Measurements from ENCODE around the gene DPH1.

The DPH1 gene

DNA sequence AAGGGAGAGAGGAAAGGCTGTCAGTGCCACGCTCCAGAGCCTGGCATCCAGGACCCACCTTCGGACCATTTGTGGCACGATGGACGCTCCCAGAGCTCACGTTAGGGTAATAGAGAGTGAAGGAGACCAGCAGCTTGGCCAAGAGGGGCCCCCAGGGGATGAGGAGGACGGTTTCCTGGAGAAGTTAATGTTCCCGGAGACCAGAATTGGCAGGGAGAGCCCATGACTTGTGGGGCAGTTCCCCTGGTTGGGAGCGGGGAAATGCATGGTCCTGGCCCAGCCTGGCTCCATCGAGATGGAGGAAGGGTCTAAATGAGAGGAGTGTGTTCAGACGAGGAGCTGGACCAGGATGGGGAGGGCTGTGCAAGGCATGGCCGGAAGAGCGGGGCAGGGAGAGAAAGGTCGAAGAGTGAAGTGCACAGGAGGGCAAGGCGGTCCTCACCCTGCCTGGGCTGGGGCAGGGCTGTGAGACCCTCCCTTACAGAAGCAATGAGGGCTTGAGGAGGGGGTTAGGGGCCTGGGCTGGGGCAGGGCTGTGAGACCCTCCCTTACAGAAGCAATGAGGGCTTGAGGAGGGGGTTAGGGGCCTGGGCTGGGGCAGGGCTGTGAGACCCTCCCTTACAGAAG, 22.1 kb downstream of the DPH1 start:
- H3K4me3 ChIP-seq (ENCODE audit: insufficient read length, low read depth), result no peak overlapping the region
- DNase-seq (ENCODE audit: low read depth, low spot score), result no peak
- no peak overlapping the region for H3K9ac ChIP-seq (ENCODE audit: insufficient read length, low read depth)
- no peaks in the 10 kb centered on the region; the same call in 1 of the 2 replicates for H3K9me3 ChIP-seq (ENCODE audit: insufficient read depth, low read length)
- peaks cover 5% of the 10 kb centered on the region for H3K36me3 ChIP-seq (ENCODE audit: insufficient read depth, insufficient read length, low read length)
- TF ChIP-seq SUZ12 (IDR thresholded peaks at IDR 0.05; ENCODE audit: extremely low read depth, insufficient read depth, insufficient read length), result no peak
- TF ChIP-seq YY1 (IDR thresholded peaks at IDR 0.05; ENCODE audit: insufficient read depth, insufficient read length), result no peak
- TF ChIP-seq ZNF274 (IDR thresholded peaks at IDR 0.05; ENCODE audit: low read depth, low read length), result no peak
- H3K4me1 ChIP-seq (ENCODE audit: insufficient read depth, insufficient read length), result peaks cover 15% of the 10 kb centered on the region
- H3K27me3 ChIP-seq (ENCODE audit: insufficient read depth, insufficient read length), result peaks cover 81% of the 10 kb centered on the region

DNA sequence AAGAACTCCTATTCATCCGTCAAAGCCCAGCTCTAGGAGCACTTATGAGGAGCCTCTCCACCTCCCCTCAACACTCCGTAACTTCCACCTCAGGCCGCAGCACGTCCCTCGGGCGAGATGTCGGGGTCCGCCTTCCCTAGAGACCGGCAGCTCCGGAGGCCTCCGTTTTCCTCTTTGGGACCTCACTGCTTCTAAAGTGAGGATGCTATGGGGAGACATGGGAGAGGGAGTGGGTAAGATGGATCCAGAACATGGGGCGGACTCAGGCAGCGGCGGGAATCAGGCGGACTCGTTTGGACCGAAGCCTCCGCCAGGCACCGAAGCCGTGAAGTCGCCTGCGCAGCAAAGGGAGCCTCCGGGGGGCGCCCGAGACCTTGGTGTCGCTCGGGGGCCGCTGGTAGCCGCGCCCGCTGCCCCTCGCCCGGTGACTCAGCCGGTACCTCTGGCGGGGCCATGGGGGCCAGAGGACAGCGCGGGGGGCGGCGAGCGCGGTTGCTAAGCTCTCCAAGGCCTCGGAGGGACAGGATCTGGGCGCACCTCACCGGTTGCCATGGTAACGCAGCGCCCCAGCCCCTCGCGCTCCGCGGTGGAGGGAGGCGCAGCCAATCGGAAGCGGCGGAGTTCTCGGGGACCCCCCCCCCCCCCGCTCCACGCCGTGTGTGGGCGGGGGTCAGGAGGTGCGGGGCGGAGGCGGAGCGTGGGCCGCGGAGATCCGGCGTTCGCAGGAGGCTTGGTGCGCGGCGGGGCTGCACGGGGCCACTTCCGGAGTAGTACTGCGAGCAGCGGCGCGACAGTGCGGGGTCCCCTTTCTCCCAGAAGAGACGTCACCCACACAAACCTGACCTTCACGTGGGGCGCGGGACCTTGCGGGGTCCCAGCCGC, 23.7 kb downstream of the DPH1 start:
- Histone ChIP-seq H3K4me1 (ENCODE audit: insufficient read depth, insufficient read length) (peaks cover 14% of the 10 kb centered on the region), H3K9ac (ENCODE audit: insufficient read length, low read depth) (peak overlapping the region; percentile 61), H3K36me3 (ENCODE audit: insufficient read depth, insufficient read length, low read length) (peaks cover 14% of the 10 kb centered on the region), H3K4me3 (ENCODE audit: insufficient read length, low read depth) (peak overlapping the region; percentile 43), H3K27me3 (ENCODE audit: insufficient read depth, insufficient read length) (peaks cover 76% of the 10 kb centered on the region), H3K9me3 (ENCODE audit: insufficient read depth, low read length) (peaks cover 7% of the 10 kb centered on the region; the same call in 1 of the 2 replicates)
- no peak for DNase-seq (ENCODE audit: low read depth, low spot score)
- TF ChIP-seq ZNF274 (IDR thresholded peaks at IDR 0.05; ENCODE audit: low read depth, low read length) (no peak), YY1 (IDR thresholded peaks at IDR 0.05; ENCODE audit: insufficient read depth, insufficient read length) (no peak), SUZ12 (IDR thresholded peaks at IDR 0.05; ENCODE audit: extremely low read depth, insufficient read depth, insufficient read length) (no peak)

DNA sequence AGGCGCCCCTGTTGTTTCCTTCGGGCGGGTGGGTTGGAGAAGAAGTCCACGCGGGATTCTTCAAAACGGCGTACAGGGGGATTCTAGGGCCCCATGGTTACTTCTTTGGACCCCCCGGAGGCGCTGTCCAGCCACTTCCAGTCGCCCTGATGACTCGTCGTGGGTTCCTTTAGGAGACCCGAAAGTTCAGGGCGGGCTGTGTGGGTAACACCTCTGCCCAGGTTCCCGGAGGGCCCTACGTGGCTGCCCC, 24.2 kb downstream of the DPH1 start:
- H3K9me3 ChIP-seq (ENCODE audit: insufficient read depth, low read length), result peaks cover 7% of the 10 kb centered on the region; the same call in 1 of the 2 replicates
- no peak for TF ChIP-seq ZNF274 (IDR thresholded peaks at IDR 0.05; ENCODE audit: low read depth, low read length)
- TF ChIP-seq SUZ12 (IDR thresholded peaks at IDR 0.05; ENCODE audit: extremely low read depth, insufficient read depth, insufficient read length), result no peak
- no peak for TF ChIP-seq YY1 (IDR thresholded peaks at IDR 0.05; ENCODE audit: insufficient read depth, insufficient read length)
- H3K27me3 ChIP-seq (ENCODE audit: insufficient read depth, insufficient read length), result peaks cover 71% of the 10 kb centered on the region
- H3K4me3 ChIP-seq (ENCODE audit: insufficient read length, low read depth), result peak overlapping the region; percentile 43
- H3K9ac ChIP-seq (ENCODE audit: insufficient read length, low read depth), result peak overlapping the region; percentile 65
- H3K4me1 ChIP-seq (ENCODE audit: insufficient read depth, insufficient read length), result peaks cover 15% of the 10 kb centered on the region
- peaks cover 16% of the 10 kb centered on the region for H3K36me3 ChIP-seq (ENCODE audit: insufficient read depth, insufficient read length, low read length)
- DNase-seq (ENCODE audit: low read depth, low spot score), result no peak

DNA sequence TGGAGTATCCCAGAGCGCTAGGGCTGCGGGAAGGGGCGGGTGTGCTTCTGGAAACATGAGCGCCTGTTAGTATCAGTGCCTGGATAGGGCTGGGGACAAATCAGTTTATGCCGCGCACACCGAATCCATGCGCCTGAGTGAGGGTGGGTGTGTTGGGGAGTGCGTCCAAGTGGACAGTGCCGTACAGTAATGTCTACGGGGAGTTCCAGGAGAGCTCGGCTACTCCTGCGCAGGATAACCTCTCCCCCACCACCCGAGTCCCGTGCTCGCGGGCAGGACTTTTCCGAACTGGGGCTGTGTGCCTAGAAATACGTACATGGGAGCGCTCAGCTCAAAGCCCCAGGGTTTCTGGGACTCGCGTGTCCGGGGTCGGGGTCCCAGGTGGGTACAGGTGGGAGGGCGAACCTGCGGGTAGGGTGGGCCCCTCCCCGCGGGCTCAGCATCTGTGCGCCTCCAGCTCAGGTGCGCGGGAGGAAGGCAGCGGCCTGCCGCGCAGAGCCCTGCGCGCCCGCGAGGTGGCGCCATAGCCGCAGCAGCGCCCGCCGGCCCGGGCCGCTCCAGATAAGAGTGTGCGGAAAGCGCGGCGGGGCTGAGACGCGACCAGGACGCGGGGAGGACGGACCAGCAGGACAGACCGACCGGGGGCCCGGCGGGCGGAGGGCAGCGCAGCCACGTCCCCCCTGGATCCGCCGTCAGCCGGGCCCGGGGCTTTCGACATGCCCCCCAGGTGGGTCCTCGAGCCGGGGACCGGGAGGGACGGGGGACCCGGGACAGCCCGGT, 24.7 kb downstream of the DPH1 start, which contains the start of gene HIC1:
TSS of gene HIC1 (plus strand) at position 592 of the 780 bp plus-strand sequence. CDS start 1,588 bp downstream, outside the sequence.
- Histone ChIP-seq H3K4me3 (ENCODE audit: insufficient read length, low read depth) (peak within 1 kb of the TSS; percentile 43), H3K36me3 (ENCODE audit: insufficient read depth, insufficient read length, low read length) (peaks cover 16% of the 10 kb centered on the region), H3K27me3 (ENCODE audit: insufficient read depth, insufficient read length) (peaks cover 65% of the 10 kb centered on the region), H3K9ac (ENCODE audit: insufficient read length, low read depth) (peak within 1 kb of the TSS; percentile 65), H3K4me1 (ENCODE audit: insufficient read depth, insufficient read length) (peaks cover 15% of the 10 kb centered on the region), H3K9me3 (ENCODE audit: insufficient read depth, low read length) (peaks cover 7% of the 10 kb centered on the region; the same call in 1 of the 2 replicates)
- DNase-seq (ENCODE audit: low read depth, low spot score), result no peak
- no peak for TF ChIP-seq YY1 (IDR thresholded peaks at IDR 0.05; ENCODE audit: insufficient read depth, insufficient read length)
- peak; percentile 41 for TF ChIP-seq SUZ12 (IDR thresholded peaks at IDR 0.05; ENCODE audit: extremely low read depth, insufficient read depth, insufficient read length)

DNA sequence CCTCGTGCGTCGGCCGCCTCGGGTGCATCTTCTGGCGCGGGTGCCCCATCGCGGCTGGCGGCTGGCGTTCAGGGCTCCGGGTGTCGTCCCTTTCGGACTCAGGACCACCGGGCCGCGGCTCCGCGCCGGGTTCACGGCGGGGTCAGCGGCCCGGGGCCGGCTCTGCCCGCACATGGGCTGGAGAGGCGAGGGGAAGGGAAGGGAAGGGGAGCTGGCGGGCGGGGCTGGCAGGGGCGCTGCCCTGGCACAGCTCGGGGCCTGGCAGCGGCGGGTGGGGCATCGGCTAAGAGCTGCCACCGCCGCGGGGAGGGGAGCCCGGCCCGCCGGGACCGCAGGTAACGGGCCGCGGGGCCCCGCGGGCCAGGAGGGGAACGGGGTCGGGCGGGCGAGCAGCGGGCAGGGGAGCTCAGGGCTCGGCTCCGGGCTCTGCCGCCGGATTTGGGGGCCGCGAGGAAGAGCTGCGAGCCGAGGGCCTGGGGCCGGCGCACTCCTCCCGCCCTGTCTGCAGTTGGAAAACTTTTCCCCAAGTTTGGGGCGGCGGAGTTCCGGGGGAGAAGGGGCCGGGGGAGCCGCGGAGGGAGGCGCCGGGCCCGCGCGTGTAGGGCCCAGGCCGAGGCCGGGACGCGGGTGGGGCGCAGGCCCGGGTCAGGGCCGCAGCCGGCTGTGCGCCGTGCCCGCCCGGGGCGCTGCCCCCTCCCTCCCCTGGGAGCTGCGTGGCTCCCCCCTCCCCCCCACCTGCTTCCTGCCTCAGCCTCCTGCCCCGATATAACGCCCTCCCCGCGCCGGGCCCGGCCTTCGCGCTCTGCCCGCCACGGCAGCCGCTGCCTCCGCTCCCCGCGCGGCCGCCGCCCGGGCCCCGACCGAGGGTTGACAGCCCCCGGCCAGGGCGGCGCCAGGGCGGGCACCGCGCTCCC, 25.6 kb downstream of the DPH1 start:
- no peak for DNase-seq (ENCODE audit: low read depth, low spot score)

More for the DNA sequence above, 25.6 kb downstream of the DPH1 start:
- peak overlapping the region; percentile 43 for H3K4me3 ChIP-seq (ENCODE audit: insufficient read length, low read depth)
- H3K4me1 ChIP-seq (ENCODE audit: insufficient read depth, insufficient read length), result peaks cover 15% of the 10 kb centered on the region
- TF ChIP-seq SUZ12 (IDR thresholded peaks at IDR 0.05; ENCODE audit: extremely low read depth, insufficient read depth, insufficient read length), result peak; percentile 81
- TF ChIP-seq ZNF274 (IDR thresholded peaks at IDR 0.05; ENCODE audit: low read depth, low read length), result no peak
- no peak for TF ChIP-seq YY1 (IDR thresholded peaks at IDR 0.05; ENCODE audit: insufficient read depth, insufficient read length)
- H3K9me3 ChIP-seq (ENCODE audit: insufficient read depth, low read length), result peaks cover 7% of the 10 kb centered on the region; the same call in 1 of the 2 replicates
- peaks cover 17% of the 10 kb centered on the region for H3K36me3 ChIP-seq (ENCODE audit: insufficient read depth, insufficient read length, low read length)
- peak overlapping the region; percentile 64 for H3K9ac ChIP-seq (ENCODE audit: insufficient read length, low read depth)
- H3K27me3 ChIP-seq (ENCODE audit: insufficient read depth, insufficient read length), result peaks cover 63% of the 10 kb centered on the region
